BLaER1 (cell line): Measurements from ENCODE around the gene IGF2.

ENCODE experiments used
- H3K27ac ChIP-seq: shearing (Covaris generic); formaldehyde crosslinking; 2 replicates; pipeline ENCODE4 v1.8.1; 2022
- H3K27me3 ChIP-seq: shearing (Covaris generic); formaldehyde crosslinking; 2 replicates; pipeline ENCODE4 v1.8.1; 2022
- H3K36me3 ChIP-seq: shearing (Covaris generic); formaldehyde crosslinking; 2 replicates; pipeline ENCODE4 v1.8.1; 2022
- H3K4me1 ChIP-seq: shearing (Covaris generic); formaldehyde crosslinking; 2 replicates; pipeline ENCODE4 v1.8.1; 2022
- H3K4me2 ChIP-seq: shearing (Covaris generic); formaldehyde crosslinking; 2 replicates; pipeline ENCODE4 v1.8.1; 2022
- H3K4me3 ChIP-seq: shearing (Covaris generic); formaldehyde crosslinking; 2 replicates; pipeline ENCODE4 v1.8.1; 2022
- H3K9ac ChIP-seq: shearing (Covaris generic); formaldehyde crosslinking; 2 replicates; pipeline ENCODE4 v1.8.1; 2022
- H3K9me3 ChIP-seq: shearing (Covaris generic); formaldehyde crosslinking; 2 replicates; pipeline ENCODE4 v1.8.1; 2022
- H4K20me1 ChIP-seq: shearing (Covaris generic); formaldehyde crosslinking; 2 replicates; pipeline ENCODE4 v1.8.1; 2022
- Cebpa-rat ChIP-seq: shearing (Covaris generic); IDR thresholded peaks from 2 replicates; pipeline ENCODE4 v1.8.1; 2022

Gene IGF2

DNA sequence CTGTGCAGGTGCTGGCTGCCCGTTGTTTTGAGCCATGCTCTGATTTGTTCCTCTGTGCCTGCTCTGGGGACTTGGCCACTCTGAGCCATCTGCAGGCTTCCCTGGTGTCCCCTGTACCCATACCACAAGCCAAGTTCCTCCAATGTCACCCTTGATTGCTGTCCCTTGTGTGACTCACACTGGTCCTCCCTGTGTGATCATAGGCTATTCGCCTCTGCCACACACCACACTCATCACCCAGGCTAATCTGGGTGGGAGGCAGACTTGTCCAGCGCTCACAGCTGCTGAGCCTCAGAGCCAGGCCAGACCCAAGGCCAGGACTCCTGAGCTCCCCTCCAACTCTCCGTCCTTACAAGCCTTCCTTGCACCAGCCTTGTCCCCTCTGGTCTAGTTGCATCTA is 31.7 kb downstream of the IGF2 start:
- H3K27ac ChIP-seq: no peak overlapping the region

DNA sequence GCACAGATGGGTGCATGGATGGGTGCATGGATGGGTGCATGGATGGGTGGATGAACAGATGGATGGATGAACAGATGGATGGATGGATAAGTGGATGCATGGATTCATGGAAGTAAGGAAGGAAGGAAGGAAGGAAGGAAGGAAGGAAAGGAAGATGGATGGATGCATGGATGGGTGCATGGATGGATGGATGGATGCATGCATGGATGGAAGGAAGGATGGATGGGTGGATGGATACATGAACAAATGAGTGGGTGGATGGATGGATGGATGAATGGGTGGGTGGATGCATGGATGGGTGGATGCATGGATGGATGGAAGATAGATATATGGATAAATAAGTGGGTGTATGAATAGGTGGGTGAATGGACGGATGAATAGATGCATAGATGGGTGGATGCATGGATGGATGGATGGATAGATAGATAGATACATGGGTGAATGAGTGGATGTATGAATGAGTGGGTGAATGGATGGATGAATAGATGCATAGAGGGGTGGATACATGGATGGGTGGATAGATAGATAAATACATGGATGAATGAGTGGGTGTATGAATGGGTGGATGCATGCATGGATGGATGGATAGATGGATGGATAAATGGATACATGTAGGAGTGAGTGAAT is 32.5 kb downstream of the IGF2 start:
- Histone ChIP-seq H4K20me1 (no peaks in the 10 kb centered on the region), H3K27ac (no peak overlapping the region), H3K9ac (no peak overlapping the region), H3K4me1 (peaks cover 41% of the 10 kb centered on the region), H3K27me3 (0 out of 2 replicates have a peak, but pooled peaks cover 4% of the 10 kb centered on the region), H3K36me3 (no peaks in the 10 kb centered on the region), H3K9me3 (no peaks in the 10 kb centered on the region), H3K4me3 (no peak overlapping the region), H3K4me2 (peak overlapping the region; percentile 85; the same call in 1 of the 2 replicates)
- TF ChIP-seq Cebpa-rat: no peak

More for the DNA sequence above, 31.7 kb downstream of the IGF2 start:
- no peak for TF ChIP-seq Cebpa-rat
- Histone ChIP-seq H3K27me3 (0 out of 2 replicates have a peak, but pooled peaks cover 4% of the 10 kb centered on the region), H3K4me2 (peak overlapping the region; percentile 85), H3K4me1 (peaks cover 41% of the 10 kb centered on the region), H3K36me3 (no peaks in the 10 kb centered on the region), H3K4me3 (no peak overlapping the region), H3K9ac (no peak overlapping the region), H3K9me3 (no peaks in the 10 kb centered on the region), H4K20me1 (no peaks in the 10 kb centered on the region)

DNA sequence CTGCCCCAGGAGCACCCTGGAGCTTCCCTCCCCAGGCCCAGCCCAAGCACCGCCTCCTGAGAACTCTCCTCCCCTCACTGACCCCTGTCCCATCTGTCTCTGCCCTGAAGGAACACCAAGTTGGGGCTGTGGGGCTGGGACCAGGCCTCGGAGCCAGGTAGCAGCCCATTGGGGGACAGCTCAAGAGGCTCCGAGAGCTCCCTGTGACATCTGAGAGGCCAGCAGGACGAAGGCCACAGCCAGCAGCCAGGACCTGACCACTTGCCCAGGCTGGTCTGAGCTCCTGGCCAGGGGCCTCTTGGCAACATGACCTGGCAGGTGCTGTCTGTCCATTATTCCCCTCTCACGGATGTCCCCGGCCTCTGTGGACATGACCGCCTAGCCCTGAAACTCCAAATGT is 33.7 kb downstream of the IGF2 start:
- no peak overlapping the region for H3K4me2 ChIP-seq
- H3K9me3 ChIP-seq: no peaks in the 10 kb centered on the region
- no peak overlapping the region for H3K4me3 ChIP-seq
- no peak overlapping the region for H3K9ac ChIP-seq
- H4K20me1 ChIP-seq: no peaks in the 10 kb centered on the region
- no peak for TF ChIP-seq Cebpa-rat
- H3K36me3 ChIP-seq: no peaks in the 10 kb centered on the region
- 0 out of 2 replicates have a peak, but pooled peaks cover 4% of the 10 kb centered on the region for H3K27me3 ChIP-seq
- peaks cover 40% of the 10 kb centered on the region for H3K4me1 ChIP-seq
- no peak overlapping the region for H3K27ac ChIP-seq

DNA sequence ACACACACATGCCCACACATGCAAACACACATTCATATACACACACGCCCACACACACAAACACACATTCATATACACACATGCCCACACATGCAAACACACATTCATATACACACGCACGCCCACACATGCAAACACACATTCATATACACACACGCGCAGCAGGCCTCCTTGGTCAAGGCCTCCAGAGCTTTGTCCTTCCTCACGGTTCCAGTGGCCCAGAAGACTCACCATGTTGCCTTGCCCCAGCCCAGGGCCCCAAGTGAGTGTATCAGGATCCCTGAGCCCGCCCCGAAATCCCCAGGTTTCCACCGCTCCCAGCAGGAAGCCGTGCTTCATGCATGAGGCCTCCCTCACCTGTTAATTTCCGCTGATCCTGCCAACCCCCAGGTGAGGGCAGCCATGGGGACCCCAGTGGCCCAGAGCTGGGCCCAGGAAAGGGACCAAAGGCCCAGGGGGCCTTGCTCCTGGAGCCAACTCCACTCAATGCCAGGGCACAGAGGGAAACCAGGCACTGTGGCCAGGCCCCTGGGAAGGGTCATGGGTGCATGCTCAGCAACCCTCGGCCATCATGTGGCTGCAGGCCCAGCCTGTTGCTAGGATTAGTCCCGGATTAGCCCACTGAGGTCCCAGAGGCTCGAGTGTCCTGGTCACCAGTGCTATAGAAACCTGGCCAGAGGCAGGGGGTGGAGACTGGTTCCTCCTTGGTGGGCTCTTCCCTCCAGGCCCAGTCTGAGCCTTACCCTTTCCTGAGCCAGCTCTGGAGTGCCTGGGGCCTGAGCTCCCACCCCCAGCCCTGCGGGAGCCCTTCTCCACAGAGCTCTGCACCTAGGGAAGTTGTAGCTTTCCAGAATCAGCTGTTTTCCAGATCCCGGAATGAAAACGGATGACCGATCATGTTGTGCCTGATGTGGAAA is 34.4 kb downstream of the IGF2 start:
- Histone ChIP-seq H3K4me3 (no peak overlapping the region), H3K9ac (no peak overlapping the region)

DNA sequence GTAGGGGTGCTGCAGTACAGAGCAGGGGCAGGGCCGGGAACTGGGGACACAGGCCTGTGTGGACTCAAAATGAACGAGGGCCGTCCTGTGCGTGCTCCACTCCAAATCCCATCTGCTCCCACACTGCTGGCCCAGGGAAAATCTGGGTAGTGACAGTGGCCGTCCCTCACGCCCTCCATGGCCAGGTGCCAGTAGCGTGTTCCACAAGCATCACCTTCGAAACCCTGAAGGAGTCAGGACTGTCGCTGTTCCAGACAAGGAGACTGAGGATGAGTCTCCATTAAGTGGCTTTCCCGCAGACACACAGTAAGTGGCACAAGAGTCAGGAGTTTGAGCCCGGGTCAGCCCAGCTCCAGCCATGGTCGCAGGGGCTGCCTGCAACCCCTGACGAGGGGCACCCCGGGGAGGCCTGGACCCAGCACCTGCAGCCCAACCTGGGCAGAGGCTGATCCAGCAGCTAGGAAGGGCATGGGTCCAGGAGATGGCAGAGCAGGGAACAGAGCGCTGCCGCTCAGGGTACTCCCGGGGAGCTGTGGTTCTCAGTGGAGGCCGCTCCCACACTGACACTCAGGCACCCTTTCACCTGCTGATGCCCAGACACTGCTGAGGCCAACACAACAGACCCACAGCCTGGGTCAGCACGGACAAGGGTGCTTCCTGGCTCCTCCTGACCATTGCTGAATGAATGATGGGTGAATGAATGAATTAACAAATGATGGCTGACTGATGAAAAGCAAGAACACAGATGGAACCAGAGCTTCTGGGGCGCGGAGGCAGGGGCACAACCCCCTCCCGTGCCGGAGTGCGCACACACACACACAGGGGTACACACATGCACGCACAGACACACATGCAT is 35.3 kb downstream of the IGF2 start:
- Histone ChIP-seq H3K36me3 (no peaks in the 10 kb centered on the region), H3K9me3 (no peaks in the 10 kb centered on the region), H3K9ac (no peak overlapping the region), H3K4me1 (peaks cover 39% of the 10 kb centered on the region), H3K4me2 (no peak overlapping the region), H3K4me3 (no peak overlapping the region), H3K27ac (no peak overlapping the region), H4K20me1 (peaks cover 5% of the 10 kb centered on the region; the same call in 1 of the 2 replicates), H3K27me3 (0 out of 2 replicates have a peak, but pooled peaks cover 4% of the 10 kb centered on the region)
- TF ChIP-seq Cebpa-rat: no peak

More for the DNA sequence above, 34.4 kb downstream of the IGF2 start:
- TF ChIP-seq Cebpa-rat: no peak
- Histone ChIP-seq H3K27ac (no peak overlapping the region), H4K20me1 (no peaks in the 10 kb centered on the region), H3K4me2 (no peak overlapping the region), H3K27me3 (0 out of 2 replicates have a peak, but pooled peaks cover 4% of the 10 kb centered on the region), H3K36me3 (no peaks in the 10 kb centered on the region), H3K4me1 (peaks cover 40% of the 10 kb centered on the region), H3K9me3 (no peaks in the 10 kb centered on the region)

DNA sequence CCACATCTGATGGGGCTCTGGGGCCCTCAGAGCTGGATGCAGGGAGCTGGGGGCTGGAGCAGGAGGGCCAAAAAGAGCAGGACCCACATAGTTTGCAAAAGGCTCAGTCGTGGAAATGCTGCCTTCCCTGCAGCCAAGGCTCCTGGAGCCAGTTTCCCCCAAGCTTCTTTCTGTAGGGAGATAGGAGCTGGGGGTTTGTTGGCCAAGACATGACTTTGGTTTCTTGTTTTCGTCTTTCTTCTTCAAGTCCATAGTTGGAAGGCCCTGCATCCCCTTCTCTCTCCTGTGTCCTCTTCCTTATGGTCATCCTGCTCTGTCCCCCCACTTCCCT is 36.3 kb downstream of the IGF2 start:
- Histone ChIP-seq H3K36me3 (no peaks in the 10 kb centered on the region), H3K27ac (no peak overlapping the region), H3K9me3 (no peaks in the 10 kb centered on the region), H3K27me3 (0 out of 2 replicates have a peak, but pooled peaks cover 4% of the 10 kb centered on the region), H3K9ac (no peak overlapping the region), H3K4me3 (no peak overlapping the region), H4K20me1 (peaks cover 15% of the 10 kb centered on the region; the same call in 1 of the 2 replicates), H3K4me1 (peaks cover 28% of the 10 kb centered on the region), H3K4me2 (no peak overlapping the region)
- no peak for TF ChIP-seq Cebpa-rat

DNA sequence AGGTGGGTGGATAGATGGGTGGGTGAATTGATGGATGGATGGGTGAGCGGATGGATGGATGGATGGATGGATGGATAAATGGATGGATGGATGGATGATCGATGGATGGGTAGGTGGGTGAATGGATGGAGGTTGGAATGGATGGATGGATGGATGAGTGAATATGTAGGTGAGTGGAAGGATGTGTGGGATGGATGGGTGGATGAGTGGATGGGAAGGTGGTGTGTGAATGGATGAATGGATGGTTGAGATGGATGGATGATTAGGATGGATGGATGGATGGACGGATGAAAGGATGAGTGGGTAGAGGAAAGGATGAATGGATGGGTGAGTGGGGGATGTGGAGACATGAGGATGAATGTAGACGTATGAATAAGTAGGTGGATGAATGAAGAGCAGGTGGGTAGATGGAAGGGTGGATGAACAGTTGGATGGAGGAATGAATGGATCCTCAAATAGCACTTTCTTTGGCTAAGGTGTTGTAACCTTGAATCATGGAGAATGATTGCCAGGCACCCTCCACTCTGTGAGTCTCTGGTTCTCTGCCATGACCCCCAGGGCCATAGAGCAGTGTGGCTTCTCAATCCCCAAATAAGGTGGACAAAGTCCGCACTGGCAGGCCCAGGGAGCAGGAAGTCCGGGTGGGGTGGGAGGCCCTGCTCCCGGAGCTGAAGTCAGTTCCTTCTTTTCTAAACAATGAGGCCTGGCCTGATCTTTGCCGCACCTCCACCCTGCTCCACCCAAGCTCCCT is 36.9 kb downstream of the IGF2 start:
- Histone ChIP-seq H3K9me3 (no peaks in the 10 kb centered on the region), H3K4me3 (no peak overlapping the region), H3K4me1 (peaks cover 25% of the 10 kb centered on the region), H3K27me3 (0 out of 2 replicates have a peak, but pooled peaks cover 4% of the 10 kb centered on the region), H3K4me2 (no peak overlapping the region), H3K36me3 (no peaks in the 10 kb centered on the region), H4K20me1 (peaks cover 20% of the 10 kb centered on the region; the same call in 1 of the 2 replicates), H3K27ac (no peak overlapping the region), H3K9ac (no peak overlapping the region)
- no peak for TF ChIP-seq Cebpa-rat

DNA sequence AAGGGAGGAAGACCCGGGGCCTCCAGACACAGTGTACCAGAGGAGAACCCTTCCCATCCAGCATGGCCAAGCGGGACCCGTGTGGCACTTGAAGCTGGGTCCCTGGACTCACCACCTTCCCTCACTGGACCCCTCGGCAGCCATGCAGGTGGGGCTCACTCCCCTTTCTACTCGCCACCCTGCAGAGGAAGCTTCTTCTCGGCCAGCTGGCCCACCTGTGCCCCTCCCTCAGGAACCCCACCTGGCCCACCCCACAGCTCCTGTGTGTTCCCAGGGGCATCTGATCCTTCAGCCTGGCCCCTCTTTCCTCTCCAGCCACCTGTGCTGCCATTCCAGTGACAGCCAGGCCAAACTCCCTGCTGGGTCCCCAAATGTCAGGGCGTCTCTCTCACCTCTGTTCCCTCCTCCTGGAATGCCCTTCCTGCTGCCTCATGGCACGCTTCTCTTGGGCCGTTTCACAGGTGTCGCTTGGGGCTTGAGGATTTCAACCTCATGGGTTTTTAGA is 38.0 kb downstream of the IGF2 start:
- Histone ChIP-seq H4K20me1 (peaks cover 26% of the 10 kb centered on the region; the same call in 1 of the 2 replicates), H3K4me1 (peaks cover 31% of the 10 kb centered on the region), H3K4me2 (no peak overlapping the region), H3K27ac (no peak overlapping the region), H3K9ac (no peak overlapping the region), H3K36me3 (no peaks in the 10 kb centered on the region), H3K27me3 (peaks cover 7% of the 10 kb centered on the region; the same call in 1 of the 2 replicates), H3K4me3 (no peak overlapping the region), H3K9me3 (no peaks in the 10 kb centered on the region)
- TF ChIP-seq Cebpa-rat: no peak
